ENCODE measurements around the gene IQCM.
A peak's percentile ranks its signal among the peaks of the same experiment; 100 is the strongest.
"Not testable (repeated sequence)": the region's sequence is repeated elsewhere in the genome, so short reads cannot be mapped to it uniquely, and the experiment has no call there.

The IQCM gene

GRCh38 chr4:149409555-149409962, 406.1 kb downstream of the IQCM start:
- DNase-seq, result no peak

- peak; percentile 95 for DNase-seq
These were observed 406.5 kb downstream of the IQCM start for GRCh38 chr4:149409146-149409545.

GRCh38 chr4:149404143-149404542, 411.5 kb downstream of the IQCM start:
- no peak for DNase-seq

- no peak for DNase-seq
These were observed 412.6 kb downstream of the IQCM start for GRCh38 chr4:149403081-149403480.

GRCh38 chr4:149398993-149399392, 416.6 kb downstream of the IQCM start:
- no peak for DNase-seq

GRCh38 chr4:149370785-149371420, 444.7 kb downstream of the IQCM start:
- peak; percentile 60 for DNase-seq

GRCh38 chr4:149370002-149370401, 445.6 kb downstream of the IQCM start:
- DNase-seq, result no peak

GRCh38 chr4:149353241-149353640, 462.4 kb downstream of the IQCM start:
- peak; percentile 21 for DNase-seq

GRCh38 chr4:149349541-149349940, 466.1 kb downstream of the IQCM start:
- no peak for DNase-seq

GRCh38 chr4:149347139-149347538, 468.5 kb downstream of the IQCM start:
- DNase-seq, result peak; percentile 8

- peak; percentile 18 for DNase-seq
These were observed 470.2 kb downstream of the IQCM start for GRCh38 chr4:149345424-149345823.

- peak; percentile 54 for DNase-seq
These were observed 471.2 kb downstream of the IQCM start for GRCh38 chr4:149344436-149344835.

- no peak for DNase-seq
These were observed 472.0 kb downstream of the IQCM start for GRCh38 chr4:149343614-149344013.

- DNase-seq, result not testable (repeated sequence)
These were observed 474.5 kb downstream of the IQCM start for GRCh38 chr4:149341117-149341516.

GRCh38 chr4:149328161-149328560, 487.5 kb downstream of the IQCM start:
- no peak for DNase-seq

GRCh38 chr4:149322203-149322602, 493.4 kb downstream of the IQCM start:
- DNase-seq, result no peak

- DNase-seq, result no peak
These were observed 494.2 kb downstream of the IQCM start for GRCh38 chr4:149321438-149321837.

GRCh38 chr4:149311076-149311475, 504.6 kb downstream of the IQCM start:
- peak; percentile 45 for DNase-seq

- DNase-seq, result no peak
These were observed 509.1 kb downstream of the IQCM start for GRCh38 chr4:149306537-149306936.
